Retinal pigment epithelial cell (primary cell): ENCODE measurements around the gene SHB.
A peak's percentile ranks its signal among the peaks of the same experiment; 100 is the strongest.

ENCODE experiments used
- DNase-seq: peaks from one replicate; pipeline ENCODE4 v3.0.0-alpha.2; 2010; ENCODE audit warnings: low read depth
- H3K4me3 ChIP-seq: 2 replicates; pipeline ENCODE4 v1.5.1; 2011; ENCODE audit warnings: mild to moderate bottlenecking, low read length, control low read depth, moderate library complexity
- CTCF ChIP-seq: conservative IDR thresholded peaks from 2 replicates; pipeline ENCODE4 v1.5.1; 2011; ENCODE audit warnings: low read depth, low read length, control low read depth, inconsistent platforms

Gene SHB

GRCh38 chr9:37939575-37940095 lies 129.4 kb downstream of the SHB start:
- no peak overlapping the region for H3K4me3 ChIP-seq
- no peak for TF ChIP-seq CTCF
- DNase-seq, result no peak

- peak; percentile 92 for DNase-seq
- TF ChIP-seq CTCF, result no peak
- peak overlapping the region; percentile 2 for H3K4me3 ChIP-seq
These were observed 130.7 kb downstream of the SHB start for GRCh38 chr9:37938121-37938891.

- DNase-seq, result no peak
- no peak overlapping the region for H3K4me3 ChIP-seq
- TF ChIP-seq CTCF, result no peak
These were observed 131.7 kb downstream of the SHB start for GRCh38 chr9:37937366-37937765.

GRCh38 chr9:37936965-37937364 lies 132.1 kb downstream of the SHB start:
- no peak for DNase-seq
- no peak for TF ChIP-seq CTCF

GRCh38 chr9:37936376-37936775 lies 132.7 kb downstream of the SHB start:
- TF ChIP-seq CTCF, result no peak
- H3K4me3 ChIP-seq, result no peak overlapping the region
- no peak for DNase-seq

More at GRCh38 chr9:37936965-37937364, 132.1 kb downstream of the SHB start:
- no peak overlapping the region for H3K4me3 ChIP-seq

GRCh38 chr9:37935096-37935495 lies 133.9 kb downstream of the SHB start:
- H3K4me3 ChIP-seq, result no peak overlapping the region
- TF ChIP-seq CTCF, result no peak
- no peak for DNase-seq

GRCh38 chr9:37931592-37931991 lies 137.4 kb downstream of the SHB start:
- no peak for DNase-seq
- no peak for TF ChIP-seq CTCF
- H3K4me3 ChIP-seq, result no peak overlapping the region
